ENCODE results near the gene ITPR1. TPM values are rescaled to one million over a fixed set of nuclear protein-coding genes. Genes with fewer than 3 reads are reported as not detected.
"Not testable (repeated sequence)": the region's sequence is repeated elsewhere in the genome, so short reads cannot be mapped to it uniquely, and the experiment has no call there.

Gene ITPR1
- total RNA-seq, 4 donors from 2014 or later = 15.3 to 50.2 (median 28.7) TPM

- Histone ChIP-seq H3K4me1 (no peaks in the 10 kb centered on the region), H3K9me3 (no peaks in the 10 kb centered on the region), H3K36me3 (no peaks in the 10 kb centered on the region), H3K27me3 (no peaks in the 10 kb centered on the region), H3K27ac (no peak overlapping the region), H3K4me3 (no peak overlapping the region)
- intact Hi-C loops (cut with DNase I; ENCODE audit: low total_unique reads) (no loop called here), in situ Hi-C loops (cut with MboI; ENCODE audit: low pct_ligation_motif_present in 1 of 4, low pct_unique_long_range_greater_than_20kb in 1 of 4, low sequenced_read_pairs in 3 of 4) (no loop called here)
- TF ChIP-seq EP300 (IDR thresholded peaks at IDR 0.05; ENCODE audit: low read depth) = no peak
- no peak for TF ChIP-seq POLR2A (IDR thresholded peaks at IDR 0.05)
- no peak for TF ChIP-seq CTCF (IDR thresholded peaks at IDR 0.05)
- TF ChIP-seq POLR2AphosphoS5 (IDR thresholded peaks at IDR 0.05) = no peak
- DNase-seq = no peak
Measured at GRCh38 chr3:4454142-4454541, 39.0 kb upstream of the ITPR1 start.

- H3K27me3 ChIP-seq; intact Hi-C loops (cut with DNase I; ENCODE audit: low total_unique reads); H3K4me3 ChIP-seq; DNase-seq; in situ Hi-C loops (cut with MboI; ENCODE audit: low pct_ligation_motif_present in 1 of 4, low pct_unique_long_range_greater_than_20kb in 1 of 4, low sequenced_read_pairs in 3 of 4); H3K9me3 ChIP-seq; H3K36me3 ChIP-seq; H3K4me1 ChIP-seq; H3K27ac ChIP-seq: not testable (repeated sequence)
- 93% methylated on average over 14 of the region's 14 CpGs for WGBS, 2 donors (ENCODE audit: low coverage in 1 of 2)
Measured at GRCh38 chr3:4456780-4457179, 36.4 kb upstream of the ITPR1 start.

- TF ChIP-seq CTCF (IDR thresholded peaks at IDR 0.05) (no peak), POLR2AphosphoS5 (IDR thresholded peaks at IDR 0.05) (no peak), POLR2A (IDR thresholded peaks at IDR 0.05) (no peak), EP300 (IDR thresholded peaks at IDR 0.05; ENCODE audit: low read depth) (no peak)
- in situ Hi-C loops (cut with MboI; ENCODE audit: low pct_ligation_motif_present in 1 of 4, low pct_unique_long_range_greater_than_20kb in 1 of 4, low sequenced_read_pairs in 3 of 4) (no loop called here), intact Hi-C loops (cut with DNase I; ENCODE audit: low total_unique reads) (no loop called here)
- DNase-seq = no peak
- Histone ChIP-seq H3K4me3 (no peak overlapping the region), H3K36me3 (no peaks in the 10 kb centered on the region), H3K27ac (no peak overlapping the region), H3K27me3 (no peaks in the 10 kb centered on the region), H3K4me1 (no peaks in the 10 kb centered on the region), H3K9me3 (no peaks in the 10 kb centered on the region)
- WGBS, 2 donors (ENCODE audit: low coverage in 1 of 2) = 88 to 90% methylated on average over 3 of the region's 3 CpGs
Measured at GRCh38 chr3:4458961-4459360, 34.2 kb upstream of the ITPR1 start.

- intact Hi-C loops (cut with DNase I; ENCODE audit: low total_unique reads) = no loop called here
- Histone ChIP-seq H3K27me3 (no peaks in the 10 kb centered on the region), H3K36me3 (no peaks in the 10 kb centered on the region), H3K4me1 (no peaks in the 10 kb centered on the region), H3K9me3 (no peaks in the 10 kb centered on the region), H3K4me3 (no peak overlapping the region), H3K27ac (no peak overlapping the region)
- DNase-seq = no peak
- in situ Hi-C loops (cut with MboI; ENCODE audit: low pct_ligation_motif_present in 1 of 4, low pct_unique_long_range_greater_than_20kb in 1 of 4, low sequenced_read_pairs in 3 of 4) = no loop called here
- no peak for TF ChIP-seq EP300 (IDR thresholded peaks at IDR 0.05; ENCODE audit: low read depth)
- no peak for TF ChIP-seq POLR2AphosphoS5 (IDR thresholded peaks at IDR 0.05)
- no peak for TF ChIP-seq CTCF (IDR thresholded peaks at IDR 0.05)
- TF ChIP-seq POLR2A (IDR thresholded peaks at IDR 0.05) = no peak
- 80 to 97% methylated on average over 4 of the region's 4 CpGs for WGBS, 2 donors (ENCODE audit: low coverage in 1 of 2)
Measured at GRCh38 chr3:4460334-4460733, 32.8 kb upstream of the ITPR1 start.

DNA sequence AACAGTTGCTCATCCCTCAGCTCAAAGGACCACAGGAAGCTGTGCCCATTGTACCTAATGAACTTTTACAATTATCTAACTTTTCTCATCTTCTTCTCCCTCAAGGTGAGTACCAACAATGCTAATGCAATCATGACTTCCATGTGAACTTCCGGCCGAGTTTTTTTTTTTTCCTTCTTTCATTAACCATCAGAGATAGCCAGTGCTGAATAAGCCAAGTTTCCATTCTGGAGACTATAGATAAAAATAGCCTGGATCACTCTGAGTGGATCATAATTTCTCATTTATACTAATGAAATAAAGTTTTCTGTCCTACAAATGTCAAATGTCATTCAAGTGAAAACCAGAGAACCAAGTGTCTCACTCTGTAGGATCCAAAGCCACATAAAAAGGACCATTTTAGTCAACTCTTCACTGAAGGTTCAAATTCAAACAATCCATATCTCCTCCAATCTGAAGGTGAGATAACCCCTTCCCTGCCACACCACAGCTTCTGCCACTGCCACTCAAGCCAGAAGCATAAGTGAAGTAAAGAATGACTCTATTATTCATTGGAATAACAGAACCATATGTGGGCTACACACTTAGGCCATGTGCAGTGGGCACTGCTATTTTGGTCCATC lies 31.6 kb upstream of the ITPR1 start:
- Histone ChIP-seq H3K27ac (no peak overlapping the region), H3K4me3 (no peak overlapping the region), H3K27me3 (no peaks in the 10 kb centered on the region), H3K36me3 (no peaks in the 10 kb centered on the region), H3K9me3 (no peaks in the 10 kb centered on the region), H3K4me1 (peaks cover 0 to 10% (median 7%) of the 10 kb centered on the region in 4 donors)
- 90 to 91% methylated on average over 2 of the region's 2 CpGs for WGBS, 2 donors (ENCODE audit: low coverage in 1 of 2)
- in situ Hi-C loops (cut with MboI; ENCODE audit: low pct_ligation_motif_present in 1 of 4, low pct_unique_long_range_greater_than_20kb in 1 of 4, low sequenced_read_pairs in 3 of 4) (no loop called here), intact Hi-C loops (cut with DNase I; ENCODE audit: low total_unique reads) (no loop called here)
- TF ChIP-seq CTCF (IDR thresholded peaks at IDR 0.05) = no peak
- TF ChIP-seq POLR2A (IDR thresholded peaks at IDR 0.05) = no peak
- DNase-seq = no peak
